H4 (cell line): ENCODE data around the gene MNAT1. TPM values are rescaled to one million over a fixed set of nuclear protein-coding genes. Genes with fewer than 3 reads are reported as not detected.
"Not testable (repeated sequence)": the region's sequence is repeated elsewhere in the genome, so short reads cannot be mapped to it uniquely, and the experiment has no call there.

ENCODE experiments used
- DNase-seq: peaks from one replicate; pipeline ENCODE4 v3.0.0-alpha.2; 2015; ENCODE audit warnings: low spot score
- total RNA-seq: library from RNA; depleted of rRNA; stranded (reverse); fragments of >200 nt; shearing (Covaris generic); gene quantifications from 2 replicates; pipeline ENCODE4 v1.2.3, GENCODE V29; 2014

MNAT1 gene
- total RNA-seq, 1 experiment from 2014 or later, result 65.5 TPM

DNA sequence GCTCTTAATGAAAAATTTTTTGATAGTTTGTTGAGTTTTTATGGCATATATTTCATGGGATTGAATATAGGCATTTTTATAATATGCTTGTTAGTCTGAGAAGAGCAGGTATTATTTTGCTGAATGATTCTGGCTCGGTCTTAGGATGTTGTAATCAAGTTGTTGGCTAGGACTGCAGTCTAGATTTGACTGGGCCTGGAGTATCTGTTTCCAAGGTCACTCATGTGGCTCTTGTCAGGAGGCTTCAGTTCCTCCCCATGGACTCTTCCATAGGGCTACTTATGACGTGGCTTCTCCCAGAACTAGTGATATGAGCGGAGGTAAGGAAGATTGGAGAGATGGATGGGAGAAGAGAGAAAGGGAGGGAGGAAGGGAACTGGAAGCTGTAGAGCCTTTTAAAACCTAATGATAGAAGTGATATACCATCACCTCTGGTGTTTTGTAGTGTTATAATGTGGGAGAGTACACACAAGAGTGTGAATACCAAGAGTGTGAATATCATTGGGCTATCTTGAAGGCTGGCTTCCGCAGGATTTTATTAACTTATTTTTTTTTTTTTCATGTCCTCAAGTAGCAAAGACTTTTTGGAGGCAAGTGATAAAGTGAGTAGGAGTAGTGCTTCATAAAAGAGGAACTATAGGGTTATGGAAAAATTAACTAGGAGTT, 4.4 kb downstream of the MNAT1 start:
- DNase-seq, result no peak

DNA sequence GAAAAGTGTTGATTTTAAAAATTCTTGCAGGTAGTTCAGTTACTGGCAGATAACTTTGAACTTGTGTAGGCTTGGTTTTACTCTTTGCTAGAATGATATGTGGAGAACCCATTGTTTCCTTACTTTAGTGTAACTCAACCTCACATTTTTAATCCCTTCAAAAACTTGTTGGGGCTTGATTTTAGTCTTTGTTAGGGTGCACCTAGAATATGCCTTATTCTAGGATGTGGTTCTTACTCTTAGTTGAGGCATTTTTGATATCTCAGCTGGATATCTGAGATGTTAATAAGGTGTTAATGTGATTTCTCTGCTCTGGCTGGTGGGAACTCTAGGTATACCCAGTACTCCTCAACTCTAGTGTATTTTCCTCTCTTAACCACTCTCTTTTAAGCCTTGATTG, 10.0 kb downstream of the MNAT1 start:
- DNase-seq, result no peak

DNA sequence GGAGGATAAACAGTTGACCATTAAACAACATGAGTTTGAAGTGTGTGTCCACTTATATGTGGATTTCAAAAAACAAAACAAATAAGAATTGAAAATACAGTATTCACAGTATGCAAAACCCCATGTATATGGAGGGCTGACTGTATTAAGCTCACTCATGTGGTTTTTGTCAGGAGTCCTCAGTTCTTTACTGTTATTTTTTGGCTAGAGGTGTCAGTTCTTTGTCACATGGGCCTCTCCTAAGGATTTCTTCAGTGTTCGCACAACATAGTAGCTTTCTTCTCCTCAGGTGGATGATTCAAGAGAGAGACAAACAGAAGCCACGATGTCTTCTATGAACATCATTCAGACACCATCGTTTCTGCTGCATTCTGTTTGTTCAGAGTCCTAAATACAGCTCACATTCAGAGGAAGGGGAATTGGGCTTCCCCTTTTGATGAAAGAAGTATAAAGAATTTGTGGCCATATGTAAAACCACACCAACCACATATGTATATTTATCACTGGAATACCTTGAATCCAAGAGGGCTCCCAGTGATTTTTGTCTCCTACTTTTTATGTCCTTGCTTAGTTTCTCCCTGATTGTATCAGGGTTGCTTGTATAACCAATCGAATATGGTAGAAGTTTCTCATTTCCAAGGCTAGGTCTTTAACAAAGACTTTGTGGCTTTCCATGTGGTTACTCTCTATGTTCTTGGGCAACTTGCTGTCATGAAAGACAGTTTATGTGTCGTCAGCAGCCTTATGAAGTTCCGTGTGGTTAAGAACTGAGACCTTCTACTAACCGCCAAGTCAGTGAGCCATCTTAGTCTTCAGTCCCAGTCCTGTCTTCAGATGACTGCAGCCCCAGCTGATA, 18.9 kb downstream of the MNAT1 start:
- DNase-seq, result peak; percentile 76

DNA sequence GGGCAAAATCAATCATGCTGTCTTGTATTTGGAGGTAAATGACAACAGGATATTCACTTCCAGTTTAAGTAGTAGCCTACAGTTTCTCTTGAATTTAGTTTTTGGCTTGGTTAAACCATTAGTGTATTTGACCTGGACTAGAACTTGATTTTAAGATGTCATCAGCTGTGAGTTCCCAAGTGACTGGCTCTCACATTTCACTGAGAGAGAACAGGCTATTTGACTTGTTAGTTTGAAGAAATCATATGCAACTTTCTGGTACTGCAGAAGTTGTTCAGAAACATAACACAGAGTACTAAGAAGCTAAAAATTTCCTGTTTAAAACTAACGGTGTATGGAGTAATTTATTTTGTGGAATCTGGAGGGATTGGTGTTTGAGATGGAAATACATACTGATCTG, 22.3 kb downstream of the MNAT1 start:
- DNase-seq, result no peak

- peak; percentile 4 for DNase-seq
Measured at GRCh38 chr14:60757567-60758002, 23.0 kb downstream of the MNAT1 start.

- DNase-seq, result no peak
Measured at GRCh38 chr14:60758885-60759284, 24.3 kb downstream of the MNAT1 start.

DNA sequence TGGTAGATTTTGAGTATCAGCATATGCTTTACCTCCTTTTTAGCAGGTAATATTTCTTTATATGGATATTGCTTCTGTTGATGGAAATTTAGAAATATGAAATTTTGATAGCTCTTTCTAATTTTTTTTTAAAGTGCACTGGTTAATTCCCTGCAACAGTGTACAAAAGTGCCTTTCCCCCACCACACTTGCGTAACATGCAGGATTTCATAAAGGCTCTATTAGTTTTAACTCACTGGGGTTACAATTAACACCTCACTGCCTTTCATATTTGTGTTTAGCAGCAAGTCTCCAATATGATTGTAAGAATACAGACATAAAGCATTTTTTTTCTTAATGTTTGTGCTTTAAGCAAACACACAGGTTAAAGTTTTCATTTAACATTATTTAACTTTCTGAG, 25.6 kb downstream of the MNAT1 start:
- DNase-seq, result no peak

DNA sequence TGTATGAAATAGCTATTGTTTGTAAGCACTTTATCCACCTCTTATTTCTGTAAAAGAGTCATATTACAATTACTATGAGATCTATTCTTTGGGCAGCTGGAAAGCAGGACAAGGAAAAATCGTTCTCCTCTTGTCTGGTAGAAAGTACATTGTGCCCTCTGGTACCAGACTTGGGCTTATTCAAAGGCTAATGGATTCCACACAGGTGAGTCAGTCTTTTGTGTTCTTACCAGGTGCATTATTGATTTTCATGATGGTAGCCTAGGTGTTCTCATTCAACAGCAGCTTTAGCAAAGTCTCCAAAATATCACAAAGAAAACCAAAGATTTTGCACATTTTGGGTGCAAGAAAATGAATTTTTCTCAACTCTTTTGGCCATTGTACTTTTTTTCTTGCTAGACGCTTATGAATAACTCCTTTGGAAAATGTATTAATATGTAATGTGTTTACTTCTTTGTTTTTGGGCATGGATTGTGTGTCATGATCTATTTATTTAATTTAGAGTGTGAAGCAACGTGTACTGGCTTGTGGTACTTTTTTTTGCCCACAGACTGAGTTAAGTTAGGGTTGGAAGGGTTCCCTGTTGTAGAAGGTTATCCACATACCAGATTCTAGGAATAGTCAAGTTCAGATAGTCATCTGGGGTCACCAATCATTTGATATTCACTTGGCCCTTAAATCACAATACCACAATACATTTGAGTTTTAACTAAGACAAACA, 26.2 kb downstream of the MNAT1 start:
- DNase-seq, result no peak

GRCh38 chr14:60768602-60769001, 34.0 kb downstream of the MNAT1 start:
- DNase-seq, result no peak

DNA sequence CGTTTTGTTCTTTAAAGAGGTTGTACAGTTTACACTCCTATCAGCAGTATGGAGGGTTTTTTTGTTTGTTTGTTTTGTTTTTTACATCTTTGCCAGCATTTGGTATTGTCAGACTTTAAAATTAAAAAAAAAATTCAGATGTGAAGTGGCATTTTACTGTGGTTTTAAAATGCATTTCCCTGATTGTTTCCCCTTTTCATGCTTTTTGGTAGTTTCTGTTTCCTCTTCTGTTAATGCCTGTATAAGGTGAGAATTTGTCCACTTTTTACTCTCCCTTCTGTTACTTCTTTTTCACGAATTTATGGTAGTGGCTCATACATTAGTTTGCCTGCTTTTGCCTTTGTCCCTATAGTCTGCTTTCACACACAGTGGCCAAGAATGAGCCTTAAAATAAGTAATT, 36.6 kb downstream of the MNAT1 start:
- DNase-seq, result no peak

DNA sequence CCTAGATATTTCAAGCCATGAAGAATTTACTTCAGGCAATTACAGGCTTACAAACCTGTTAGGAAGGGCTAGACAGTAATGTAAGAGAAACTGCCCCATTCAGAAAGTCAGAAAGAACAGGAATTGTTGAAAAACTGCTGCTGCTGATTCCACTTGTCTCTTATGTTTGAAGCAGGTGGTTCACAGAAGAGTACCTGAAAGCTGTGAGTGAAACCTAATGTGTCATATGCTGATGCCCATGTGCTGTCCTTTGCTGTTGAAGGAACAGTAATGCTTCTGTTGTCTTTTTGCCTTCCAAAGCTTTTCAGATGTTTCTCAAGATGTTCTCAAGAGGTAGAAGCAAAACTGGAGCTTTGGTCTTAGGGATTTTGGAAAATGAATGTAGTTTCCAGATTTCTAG, 39.0 kb downstream of the MNAT1 start:
- no peak for DNase-seq

- DNase-seq, result no peak
Measured at GRCh38 chr14:60775296-60775695, 40.7 kb downstream of the MNAT1 start.

- DNase-seq, result no peak
Measured at GRCh38 chr14:60777856-60778578, 43.5 kb downstream of the MNAT1 start.

GRCh38 chr14:60779745-60780514, 45.4 kb downstream of the MNAT1 start:
- DNase-seq, result not testable (repeated sequence)

DNA sequence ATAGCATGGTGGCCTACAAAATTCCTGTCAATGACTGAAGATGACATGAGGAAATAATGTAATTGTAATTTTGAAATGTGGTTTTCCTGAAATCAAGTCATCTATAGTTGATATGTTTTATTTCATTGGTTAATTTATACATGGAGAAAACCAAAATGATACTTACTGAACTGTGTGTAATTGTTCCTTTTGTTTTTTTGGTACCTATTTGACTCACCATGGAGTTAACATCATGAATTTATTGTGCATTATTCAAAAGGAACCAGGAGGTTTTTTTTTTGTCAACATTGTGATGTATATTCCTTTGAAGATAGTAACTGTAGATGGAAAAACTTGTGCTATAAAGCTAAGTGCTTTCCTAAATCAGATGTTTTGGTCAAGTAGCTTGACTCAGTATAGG, 46.0 kb downstream of the MNAT1 start:
- DNase-seq, result not testable (repeated sequence)

DNA sequence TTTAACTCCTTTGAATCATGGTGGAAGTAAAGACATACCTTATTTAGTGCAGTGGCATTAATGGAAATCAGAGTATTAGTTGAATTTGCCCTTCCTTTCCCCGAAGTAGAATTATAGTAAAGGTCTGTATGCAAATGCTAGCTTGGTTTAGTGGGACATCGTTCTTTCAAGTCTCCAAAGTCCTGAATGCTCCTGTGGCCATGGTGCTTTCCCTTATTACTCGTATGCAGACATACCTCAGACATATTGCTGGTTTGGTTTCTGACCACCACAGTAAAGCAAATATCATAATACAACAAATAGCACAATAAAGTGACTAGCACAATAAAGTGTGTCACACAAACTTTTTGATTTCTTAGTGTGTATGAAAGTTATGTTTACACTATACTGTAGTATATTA, 52.3 kb downstream of the MNAT1 start:
- DNase-seq, result no peak

- DNase-seq, result no peak
Measured at GRCh38 chr14:60789656-60790055, 55.1 kb downstream of the MNAT1 start.

DNA sequence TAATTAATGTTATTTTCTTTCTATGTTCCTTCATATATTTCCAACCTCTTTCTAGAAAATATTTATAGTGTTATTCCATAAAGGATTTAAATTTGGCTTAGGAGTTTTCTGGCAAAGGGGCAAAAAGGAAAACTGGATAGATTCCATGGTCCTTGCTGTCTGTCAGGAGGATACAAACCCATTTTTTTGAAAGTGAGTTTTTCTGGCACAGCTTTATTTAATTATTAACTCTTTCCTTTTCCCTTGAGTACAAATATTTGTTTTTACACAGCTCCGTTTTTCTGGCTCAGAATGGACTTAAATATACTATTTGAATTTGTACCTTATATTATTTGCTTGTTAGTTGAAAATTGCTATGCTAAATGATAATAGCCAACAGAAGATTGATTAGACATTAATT, 56.3 kb downstream of the MNAT1 start:
- DNase-seq, result no peak

GRCh38 chr14:60796434-60796833, 61.9 kb downstream of the MNAT1 start:
- DNase-seq, result no peak

GRCh38 chr14:60800409-60800808, 65.8 kb downstream of the MNAT1 start:
- no peak for DNase-seq

DNA sequence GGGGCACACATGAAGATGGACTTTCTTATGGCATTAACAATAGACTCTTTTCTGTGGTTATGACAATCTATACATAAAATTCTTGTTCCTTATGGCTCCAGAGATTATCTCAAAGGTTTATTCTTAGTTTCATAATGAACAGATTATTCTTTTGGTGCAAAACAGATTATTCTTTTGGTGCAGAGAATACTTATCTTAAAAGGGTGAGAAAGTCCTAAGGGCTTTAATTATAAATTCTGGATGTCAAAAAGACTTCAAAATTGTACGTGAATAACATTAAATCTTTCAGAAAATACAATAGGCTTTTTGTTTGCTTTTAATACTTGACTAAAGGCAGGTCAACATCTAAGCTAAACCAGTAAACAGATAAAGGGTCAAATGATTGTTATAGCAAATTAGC, 69.3 kb downstream of the MNAT1 start:
- DNase-seq, result no peak
